GM19023 (cell line): Measurements from ENCODE around the gene FAM151A.

Source experiments
- ATAC-seq: cut with Tn5 transposase; IDR thresholded peaks from one replicate; pipeline ENCODE4 v1.9.1; 2021; ENCODE audit warnings: mild to moderate bottlenecking, moderate library complexity; ENCODE audit not compliant: unreplicated experiment

FAM151A gene

GRCh38 chr1:54604572-54605370, 18.6 kb downstream of the FAM151A start:
- no peak for ATAC-seq

DNA sequence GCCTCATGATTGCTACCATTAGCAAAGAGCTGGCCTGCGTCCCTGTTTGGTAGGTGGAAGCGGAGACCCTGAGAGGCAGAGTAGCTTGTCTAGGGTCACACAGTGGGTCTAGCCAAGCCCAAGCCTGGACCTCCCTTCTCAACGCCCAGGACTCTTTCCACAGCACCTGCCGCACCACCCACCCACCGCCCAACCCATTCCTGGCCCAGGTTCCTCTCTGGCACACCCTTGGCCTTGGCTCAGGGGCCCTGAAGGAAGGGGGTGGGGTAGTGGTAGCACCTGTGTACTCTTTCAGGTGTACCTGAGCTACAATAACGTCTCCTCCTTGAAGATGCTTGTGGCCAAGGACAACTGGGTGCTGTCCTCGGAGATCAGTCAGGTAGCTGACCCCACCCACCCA, 19.3 kb downstream of the FAM151A start:
- ATAC-seq = no peak

DNA sequence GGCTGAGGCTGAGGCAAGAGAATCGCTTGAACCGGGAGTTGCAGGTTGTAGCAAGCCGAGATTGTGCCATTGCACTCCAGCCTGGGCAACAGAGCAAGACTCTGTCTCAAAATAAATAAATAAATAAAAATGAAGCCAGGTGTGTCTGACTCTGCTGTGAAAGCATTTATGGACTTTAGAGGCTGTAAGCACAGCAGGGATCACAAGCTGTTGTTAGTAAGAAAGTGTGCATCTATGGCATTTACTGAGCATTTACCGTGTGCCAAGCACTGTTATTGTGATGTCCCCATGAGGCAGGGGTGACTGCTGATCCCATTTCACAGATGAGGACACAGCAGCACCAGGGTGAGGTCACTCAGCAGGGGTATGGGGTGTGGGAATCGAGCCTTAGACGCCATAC, 20.1 kb downstream of the FAM151A start:
- ATAC-seq = no peak

GRCh38 chr1:54602554-54602953, 20.8 kb downstream of the FAM151A start:
- ATAC-seq = no peak

DNA sequence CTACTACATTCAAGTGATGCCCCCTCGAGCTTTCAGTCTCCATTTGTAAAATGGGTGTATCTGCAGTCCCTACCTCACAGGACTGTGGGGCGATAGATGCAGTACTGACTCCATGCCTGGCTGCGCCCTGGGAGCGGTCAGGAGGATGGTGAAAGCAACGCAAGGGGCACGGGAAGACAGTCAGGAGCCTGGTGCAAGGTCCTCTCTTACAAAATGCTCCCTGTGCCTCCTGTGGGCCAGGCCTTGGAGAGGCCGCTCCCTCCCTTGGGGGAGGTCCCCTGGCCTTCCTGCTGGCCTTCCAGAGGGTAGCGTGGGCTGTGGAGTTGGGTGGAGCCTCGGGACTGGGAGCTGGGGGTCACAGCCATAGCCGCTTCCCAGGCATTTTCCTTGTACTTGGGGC, 21.6 kb downstream of the FAM151A start:
- no peak for ATAC-seq

DNA sequence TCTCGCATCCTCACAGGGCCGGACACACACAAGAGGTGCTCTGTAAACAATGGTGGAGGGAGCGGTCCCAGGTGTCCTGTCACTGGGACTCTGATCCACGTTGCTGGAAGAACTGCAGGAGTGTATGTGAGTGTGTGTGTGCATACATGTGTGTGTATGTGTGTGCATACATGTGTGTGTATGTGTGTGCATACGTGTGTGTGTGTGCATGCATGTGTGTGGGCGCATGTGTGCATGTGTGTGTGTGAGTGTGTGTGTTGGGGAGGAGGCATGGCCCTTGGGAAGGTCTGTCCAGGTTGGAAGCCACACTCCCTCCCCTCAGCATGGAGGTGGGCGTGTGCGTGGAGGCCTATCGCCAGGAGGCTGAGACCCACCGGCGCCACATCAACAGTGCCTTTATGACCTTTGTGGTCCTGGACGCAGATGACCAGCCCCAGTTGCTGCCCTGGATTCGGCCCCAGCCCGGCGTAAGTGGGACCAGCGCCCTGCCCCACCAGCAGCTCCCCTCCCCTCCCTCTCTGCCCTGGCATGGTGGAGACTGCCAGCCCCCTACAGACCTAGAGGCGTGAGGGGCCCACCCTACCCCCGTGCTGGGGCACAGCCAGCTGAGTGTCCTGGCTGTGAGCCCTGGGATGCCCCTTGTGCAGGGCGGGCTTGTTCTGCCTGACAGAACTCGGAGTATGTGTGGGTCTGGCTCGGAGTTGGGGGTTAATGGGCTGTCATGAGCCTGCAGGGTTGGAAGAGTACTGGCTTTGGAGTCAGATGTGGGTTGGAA, 22.2 kb downstream of the FAM151A start:
- ATAC-seq = no peak

DNA sequence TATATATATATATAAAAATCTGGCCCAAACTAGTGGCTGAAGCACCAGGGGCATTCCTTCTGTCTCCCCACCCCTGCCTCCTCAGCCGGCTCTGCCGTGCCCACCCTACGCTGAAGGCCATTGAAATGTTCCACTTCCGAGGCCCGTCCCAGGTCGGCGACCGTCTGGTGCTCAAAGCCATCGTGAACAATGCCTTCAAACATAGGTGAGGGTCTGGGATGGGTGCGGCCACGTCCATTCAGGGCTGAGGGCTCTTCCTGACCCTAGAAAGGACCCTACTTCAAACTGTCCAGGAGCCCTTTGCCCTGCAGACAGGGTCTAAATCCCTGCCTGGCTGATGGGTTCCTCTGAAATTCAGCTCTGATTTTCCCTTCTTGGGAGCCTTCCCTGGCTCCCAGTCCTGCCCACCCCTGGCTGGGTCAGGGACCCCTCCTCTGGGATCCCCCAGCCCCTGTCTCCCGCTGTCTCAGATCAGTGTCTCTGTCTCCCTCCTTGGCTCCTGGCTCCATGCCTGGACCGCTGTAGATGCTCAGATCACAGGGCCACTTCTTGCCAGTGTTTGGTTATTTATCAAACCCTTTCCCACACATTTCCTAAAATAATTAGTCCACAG, 24.0 kb downstream of the FAM151A start:
- no peak for ATAC-seq

- no peak for ATAC-seq
Observed at GRCh38 chr1:54597455-54598030, 25.8 kb downstream of the FAM151A start.

- ATAC-seq = no peak
Observed at GRCh38 chr1:54596756-54597155, 26.6 kb downstream of the FAM151A start.

DNA sequence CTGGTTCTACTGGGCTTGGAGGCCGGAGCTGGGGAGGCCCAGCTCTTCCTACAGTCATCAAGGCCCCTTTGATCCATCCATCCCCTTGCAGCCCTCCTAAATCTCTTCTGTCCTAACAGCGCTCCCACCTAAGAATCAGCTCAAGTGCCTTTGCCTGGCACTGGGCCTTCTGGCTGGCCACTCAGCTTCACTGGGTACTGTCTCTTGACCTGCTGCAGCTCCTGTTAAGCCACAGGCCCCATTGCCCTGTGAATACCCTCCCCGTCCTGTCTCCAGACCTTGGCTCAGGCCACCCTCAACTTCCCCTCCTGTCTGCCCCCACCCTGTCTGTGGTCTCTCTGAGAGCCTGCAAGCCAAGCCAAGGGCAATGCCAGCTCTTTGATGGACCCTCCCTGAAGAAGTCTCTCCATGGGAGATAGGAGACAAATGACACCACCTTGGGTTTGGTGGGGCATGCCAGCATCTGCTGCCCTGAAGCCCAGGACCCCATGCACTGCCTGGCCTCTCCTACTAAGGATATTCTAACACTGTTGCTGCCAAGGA, 27.3 kb downstream of the FAM151A start:
- no peak for ATAC-seq

GRCh38 chr1:54594463-54594862, 28.9 kb downstream of the FAM151A start:
- ATAC-seq = no peak

GRCh38 chr1:54593571-54594160, 29.7 kb downstream of the FAM151A start:
- ATAC-seq = no peak

DNA sequence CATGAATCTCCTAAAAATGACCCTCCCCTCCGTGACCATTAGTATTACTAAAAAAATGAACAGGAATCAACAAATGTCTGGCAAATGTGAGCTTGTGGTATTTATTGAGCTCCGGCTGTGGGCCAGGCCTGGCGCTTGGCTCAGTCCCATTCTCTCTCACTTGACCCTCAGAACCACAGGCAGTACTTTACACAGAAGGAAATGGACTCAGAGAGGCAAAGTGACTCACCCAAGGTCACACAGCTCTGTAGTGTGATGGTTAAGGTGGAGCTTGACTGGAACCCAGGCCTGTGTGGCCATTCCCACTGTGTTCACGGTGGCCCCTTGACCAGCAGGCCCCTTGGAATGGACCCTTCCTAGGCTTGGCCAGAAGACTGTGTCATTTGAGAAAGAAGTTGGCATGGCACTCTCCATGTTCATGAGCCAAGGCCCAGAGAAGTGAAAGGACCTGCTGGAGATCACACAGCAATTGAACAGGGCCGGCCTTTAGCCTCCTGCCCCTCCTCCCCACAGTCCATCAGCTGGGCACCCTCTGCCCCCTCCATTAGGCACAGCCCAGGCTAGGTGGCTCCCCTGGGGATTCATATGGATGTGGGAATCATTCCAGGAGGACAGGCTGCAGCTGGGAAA, 32.1 kb downstream of the FAM151A start:
- ATAC-seq = no peak

DNA sequence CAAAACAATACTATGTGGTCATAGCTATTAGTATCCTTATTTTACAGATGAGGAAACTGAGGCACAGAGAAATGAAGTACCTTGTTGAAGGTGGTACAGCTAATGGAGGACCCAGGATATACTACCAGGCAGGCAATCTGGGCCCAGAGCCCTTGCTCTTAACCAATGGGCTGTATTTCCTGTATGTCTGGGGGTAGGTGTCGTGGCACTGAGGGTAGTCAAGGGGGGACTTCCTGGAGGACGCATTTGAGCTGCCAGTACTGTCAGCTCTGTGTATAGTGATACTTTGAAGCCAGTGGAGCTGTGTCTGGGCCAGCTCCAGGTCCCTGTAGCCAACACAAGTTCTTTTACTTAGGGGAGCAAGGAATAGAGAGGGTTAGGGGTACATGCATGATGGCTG, 34.9 kb downstream of the FAM151A start:
- no peak for ATAC-seq

GRCh38 chr1:54585181-54586066, 37.9 kb downstream of the FAM151A start:
- no peak for ATAC-seq

DNA sequence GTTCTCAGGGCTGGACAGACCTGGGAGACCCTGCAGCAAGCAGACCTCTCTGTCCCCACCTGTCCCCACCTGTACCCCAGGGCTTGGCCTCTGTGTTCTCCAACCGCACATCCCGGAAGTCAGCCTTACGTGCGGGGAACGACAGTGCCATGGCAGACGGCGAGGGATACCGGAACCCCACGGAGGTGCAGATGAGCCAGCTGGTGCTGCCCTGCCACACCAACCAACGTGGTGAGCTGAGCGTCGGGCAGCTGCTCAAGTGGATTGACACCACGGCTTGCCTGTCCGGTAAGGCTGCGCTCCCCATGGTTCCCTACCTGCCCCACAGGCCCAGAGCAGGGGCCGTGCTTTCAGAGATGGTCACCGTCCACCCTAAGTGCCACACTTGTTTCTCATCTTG, 38.8 kb downstream of the FAM151A start:
- ATAC-seq = no peak

DNA sequence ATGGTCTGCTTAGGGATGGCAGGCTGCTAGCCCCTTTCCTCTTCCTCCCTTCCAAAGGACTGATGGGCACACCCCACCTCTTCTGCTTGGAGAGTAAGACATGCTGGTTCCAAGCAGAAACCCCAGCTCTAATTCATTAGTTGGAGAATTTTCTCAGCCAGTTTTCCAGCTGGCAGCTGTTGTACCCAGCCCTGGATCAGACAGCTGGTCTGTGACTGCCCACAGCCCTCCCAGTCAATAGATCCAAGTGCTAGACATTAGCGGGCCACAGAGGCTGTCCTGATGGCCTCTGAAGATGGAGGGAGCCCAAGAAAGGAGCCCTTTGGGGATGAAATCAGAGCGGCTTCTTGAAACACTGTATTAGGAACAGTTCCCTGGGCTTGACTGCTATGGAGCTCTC, 39.5 kb downstream of the FAM151A start:
- ATAC-seq = no peak

DNA sequence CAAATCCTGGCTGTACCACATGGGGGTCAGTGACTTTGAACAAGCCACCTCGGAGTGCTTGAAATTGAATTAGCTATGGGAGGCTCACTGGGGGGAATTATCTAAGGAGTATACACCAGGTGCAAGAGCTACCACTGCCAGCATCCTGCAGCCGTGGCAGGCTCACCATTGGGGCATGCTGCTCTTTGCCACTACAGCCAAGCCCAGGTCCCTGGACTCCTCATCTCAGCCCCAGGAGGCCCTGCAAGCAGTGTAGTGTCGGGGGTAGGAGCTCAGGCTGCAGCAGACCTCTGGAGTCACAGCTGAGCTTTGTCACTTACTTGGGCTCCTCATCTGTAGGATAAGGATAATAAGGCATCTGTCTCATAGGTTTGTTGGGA, 40.0 kb downstream of the FAM151A start:
- no peak for ATAC-seq

- no peak for ATAC-seq
Observed at GRCh38 chr1:54582566-54583306, 40.6 kb downstream of the FAM151A start.
